Measurements from ENCODE around the gene BTNL9. TPM values are rescaled to one million over a fixed set of nuclear protein-coding genes. Genes with fewer than 3 reads are reported as not detected.

BTNL9 gene
- total RNA-seq, 1 experiment from 2014 or later, result not detected

DNA sequence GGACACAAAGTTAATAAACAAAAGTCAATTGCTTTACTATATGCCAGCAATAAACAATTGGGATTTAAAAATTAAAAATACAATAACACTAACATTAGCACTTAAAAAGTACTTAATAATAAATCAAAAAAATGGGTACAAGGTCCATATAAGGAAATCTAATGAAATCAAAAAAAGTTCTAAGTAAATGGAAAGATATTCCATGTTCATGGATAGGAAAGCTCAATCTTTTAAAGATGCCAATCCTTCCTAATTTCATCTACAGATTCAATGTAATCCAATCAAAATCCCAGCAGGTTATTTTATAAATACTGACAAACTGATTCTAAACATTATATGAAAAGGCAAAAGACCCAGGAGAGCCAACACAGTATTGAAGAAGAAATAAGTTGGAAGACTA, 41.9 kb downstream of the BTNL9 start:
- Histone ChIP-seq H3K4me1 (ENCODE audit: insufficient read depth, low read length, poor library complexity, severe bottlenecking) (no peaks in the 10 kb centered on the region), H3K9me3 (ENCODE audit: low read depth, low read length, poor library complexity, severe bottlenecking) (peaks cover 3% of the 10 kb centered on the region), H3K36me3 (ENCODE audit: insufficient read depth, low read length, poor library complexity, severe bottlenecking) (no peaks in the 10 kb centered on the region), H3K27ac (ENCODE audit: low read depth, low read length, poor library complexity, severe bottlenecking) (no peak overlapping the region), H3K27me3 (replicated peaks; ENCODE audit: insufficient read depth, low read depth, low read length, poor library complexity) (peaks cover 53% of the 10 kb centered on the region), H3K4me3 (ENCODE audit: low read depth, low read length, poor library complexity, severe bottlenecking) (no peak overlapping the region)
- DNase-seq (ENCODE audit: low spot score), result no peak
- POLR2A ChIA-PET (ENCODE audit: low non-redundant PET), result no interaction called here
- TF ChIP-seq, protein P1, sequence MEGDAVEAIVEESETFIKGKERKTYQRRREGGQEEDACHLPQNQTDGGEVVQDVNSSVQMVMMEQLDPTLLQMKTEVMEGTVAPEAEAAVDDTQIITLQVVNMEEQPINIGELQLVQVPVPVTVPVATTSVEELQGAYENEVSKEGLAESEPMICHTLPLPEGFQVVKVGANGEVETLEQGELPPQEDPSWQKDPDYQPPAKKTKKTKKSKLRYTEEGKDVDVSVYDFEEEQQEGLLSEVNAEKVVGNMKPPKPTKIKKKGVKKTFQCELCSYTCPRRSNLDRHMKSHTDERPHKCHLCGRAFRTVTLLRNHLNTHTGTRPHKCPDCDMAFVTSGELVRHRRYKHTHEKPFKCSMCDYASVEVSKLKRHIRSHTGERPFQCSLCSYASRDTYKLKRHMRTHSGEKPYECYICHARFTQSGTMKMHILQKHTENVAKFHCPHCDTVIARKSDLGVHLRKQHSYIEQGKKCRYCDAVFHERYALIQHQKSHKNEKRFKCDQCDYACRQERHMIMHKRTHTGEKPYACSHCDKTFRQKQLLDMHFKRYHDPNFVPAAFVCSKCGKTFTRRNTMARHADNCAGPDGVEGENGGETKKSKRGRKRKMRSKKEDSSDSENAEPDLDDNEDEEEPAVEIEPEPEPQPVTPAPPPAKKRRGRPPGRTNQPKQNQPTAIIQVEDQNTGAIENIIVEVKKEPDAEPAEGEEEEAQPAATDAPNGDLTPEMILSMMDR (conservative IDR thresholded peaks at IDR 0.05; ENCODE audit: low read depth, low read length), result no peak
- no peak for TF ChIP-seq EZH2 (IDR thresholded peaks at IDR 0.05; ENCODE audit: borderline replicate concordance, low read depth, low read length, poor library complexity, severe bottlenecking)
- intact Hi-C loops (cut with micrococcal nuclease; ENCODE audit: unreplicated experiment), result no loop called here
- BruUV-seq (replicated peaks), result no TSS peak
- CTCF ChIA-PET, result interaction anchor here (0.7 kb wide), 1 partner anchor 44 kb away, joined by 13 read pairs; no protein-coding TSS in a partner anchor

DNA sequence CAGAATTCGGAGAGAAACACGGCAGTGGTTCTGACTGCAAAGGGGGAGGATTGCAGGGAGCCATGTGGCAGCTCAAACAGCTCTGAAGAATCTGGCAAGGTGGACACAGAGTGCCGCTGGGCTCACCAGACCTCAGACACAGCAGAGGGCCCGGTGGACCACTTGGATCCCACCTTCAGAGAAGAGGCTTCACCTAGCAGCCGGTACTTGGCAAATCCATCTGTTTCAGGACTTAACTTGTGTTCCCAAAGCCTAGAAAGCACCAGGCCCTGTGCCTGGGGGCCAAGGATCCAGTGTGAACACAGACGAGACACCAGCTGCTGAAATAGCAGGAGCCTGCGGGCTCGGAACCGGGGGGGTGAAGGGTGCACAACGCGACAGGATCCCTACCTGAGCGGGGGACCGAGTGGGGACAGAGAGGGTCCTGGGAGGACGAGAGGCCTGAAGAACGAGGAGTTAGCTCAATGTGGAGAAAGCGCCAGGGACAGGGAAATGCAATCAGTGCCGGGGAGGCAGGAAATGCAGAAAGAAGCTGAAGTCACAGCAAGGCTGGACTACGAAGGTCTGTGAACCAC, 44.6 kb downstream of the BTNL9 start:
- ChIA-PET POLR2A (ENCODE audit: low non-redundant PET) (no interaction called here), CTCF (no interaction called here)
- Histone ChIP-seq H3K36me3 (ENCODE audit: insufficient read depth, low read length, poor library complexity, severe bottlenecking) (no peaks in the 10 kb centered on the region), H3K27ac (ENCODE audit: low read depth, low read length, poor library complexity, severe bottlenecking) (no peak overlapping the region), H3K4me3 (ENCODE audit: low read depth, low read length, poor library complexity, severe bottlenecking) (no peak overlapping the region), H3K9me3 (ENCODE audit: low read depth, low read length, poor library complexity, severe bottlenecking) (no peaks in the 10 kb centered on the region), H3K27me3 (replicated peaks; ENCODE audit: insufficient read depth, low read depth, low read length, poor library complexity) (peaks cover 44% of the 10 kb centered on the region), H3K4me1 (ENCODE audit: insufficient read depth, low read length, poor library complexity, severe bottlenecking) (no peaks in the 10 kb centered on the region)
- TF ChIP-seq, protein P1 (conservative IDR thresholded peaks at IDR 0.05; ENCODE audit: low read depth, low read length), result no peak
- TF ChIP-seq EZH2 (IDR thresholded peaks at IDR 0.05; ENCODE audit: borderline replicate concordance, low read depth, low read length, poor library complexity, severe bottlenecking), result no peak
- no TSS peak for BruUV-seq (replicated peaks)
- DNase-seq (ENCODE audit: low spot score), result no peak
- intact Hi-C loops (cut with micrococcal nuclease; ENCODE audit: unreplicated experiment), result no loop called here

DNA sequence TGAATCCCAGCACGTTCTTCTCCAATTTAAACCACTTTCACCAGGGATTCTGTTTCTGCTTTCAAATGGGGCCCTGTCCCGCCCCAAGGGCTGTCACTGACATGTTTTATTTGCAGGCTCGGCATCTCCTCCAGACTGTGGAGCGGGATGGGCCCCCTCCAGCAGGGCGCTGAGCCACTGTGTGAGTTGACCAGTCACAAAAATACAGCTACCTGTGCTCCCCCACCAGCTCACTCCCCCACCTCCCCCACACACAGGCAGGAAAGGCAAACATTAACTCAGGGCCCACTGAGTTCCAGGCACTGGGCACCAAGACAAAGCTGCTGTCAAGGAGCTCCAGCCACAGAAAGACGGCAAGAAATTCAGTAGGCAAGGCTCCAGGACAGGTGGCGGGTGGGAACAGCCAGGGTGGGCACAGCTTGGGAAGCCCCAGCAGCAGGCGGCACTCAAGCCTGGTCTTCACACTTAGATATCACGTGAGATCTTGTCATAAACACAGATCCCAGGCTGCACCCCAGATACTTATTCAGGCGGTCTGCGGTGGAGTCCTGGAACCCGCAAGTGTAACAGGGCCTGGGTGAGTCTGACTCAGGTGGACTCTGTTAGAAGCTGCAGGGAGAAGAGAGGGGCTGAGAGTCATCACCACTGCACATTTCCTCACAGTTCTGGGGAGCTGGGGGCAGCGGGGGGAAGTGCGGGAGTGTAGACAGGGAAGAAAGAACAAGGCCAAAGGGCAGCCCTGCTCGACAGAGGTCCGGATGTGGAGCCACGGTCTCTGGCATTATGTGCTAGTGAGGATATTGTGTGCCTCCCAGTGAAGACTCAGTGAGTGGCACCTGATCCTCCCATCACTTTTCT, 46.2 kb downstream of the BTNL9 start:
- POLR2A ChIA-PET (ENCODE audit: low non-redundant PET), result no interaction called here
- no peak for TF ChIP-seq EZH2 (IDR thresholded peaks at IDR 0.05; ENCODE audit: borderline replicate concordance, low read depth, low read length, poor library complexity, severe bottlenecking)
- TF ChIP-seq, protein P1 (conservative IDR thresholded peaks at IDR 0.05; ENCODE audit: low read depth, low read length), result no peak
- no peak overlapping the region for H3K27ac ChIP-seq (ENCODE audit: low read depth, low read length, poor library complexity, severe bottlenecking)
- intact Hi-C loops (cut with micrococcal nuclease; ENCODE audit: unreplicated experiment), result no loop called here
- H3K36me3 ChIP-seq (ENCODE audit: insufficient read depth, low read length, poor library complexity, severe bottlenecking), result no peaks in the 10 kb centered on the region
- CTCF ChIA-PET, result no interaction called here
- H3K4me1 ChIP-seq (ENCODE audit: insufficient read depth, low read length, poor library complexity, severe bottlenecking), result no peaks in the 10 kb centered on the region
- H3K4me3 ChIP-seq (ENCODE audit: low read depth, low read length, poor library complexity, severe bottlenecking), result no peak overlapping the region
- no TSS peak for BruUV-seq (replicated peaks)
- no peaks in the 10 kb centered on the region for H3K9me3 ChIP-seq (ENCODE audit: low read depth, low read length, poor library complexity, severe bottlenecking)
- H3K27me3 ChIP-seq (replicated peaks; ENCODE audit: insufficient read depth, low read depth, low read length, poor library complexity), result peaks cover 40% of the 10 kb centered on the region
- no peak for DNase-seq (ENCODE audit: low spot score)

All from A673 (cell line).